Measurements from ENCODE around the gene RNF130.
"Not testable (repeated sequence)": the region's sequence is repeated elsewhere in the genome, so short reads cannot be mapped to it uniquely, and the experiment has no call there.

The RNF130 gene

GRCh38 chr5:180035206-180035931 is 36.2 kb downstream of the RNF130 start:
- DNase-seq = no peak
- in situ Hi-C loops (cut with MboI; ENCODE audit: low pct_unique_long_range_greater_than_20kb, low sequenced_read_pairs) = no loop called here

- DNase-seq = no peak
- in situ Hi-C loops (cut with MboI; ENCODE audit: low pct_unique_long_range_greater_than_20kb, low sequenced_read_pairs) = no loop called here
These were observed 37.0 kb downstream of the RNF130 start for GRCh38 chr5:180034564-180034963.

- in situ Hi-C loops (cut with MboI; ENCODE audit: low pct_unique_long_range_greater_than_20kb, low sequenced_read_pairs) = no loop called here
- DNase-seq = no peak
These were observed 44.0 kb downstream of the RNF130 start for GRCh38 chr5:180027459-180028089.

- in situ Hi-C loops (cut with MboI; ENCODE audit: low pct_unique_long_range_greater_than_20kb, low sequenced_read_pairs) = no loop called here
- DNase-seq = no peak
These were observed 44.7 kb downstream of the RNF130 start for GRCh38 chr5:180026734-180027458.

- in situ Hi-C loops (cut with MboI; ENCODE audit: low pct_unique_long_range_greater_than_20kb, low sequenced_read_pairs) = no loop called here
- no peak for DNase-seq
These were observed 45.2 kb downstream of the RNF130 start for GRCh38 chr5:180026320-180026719.

GRCh38 chr5:180021900-180022299 is 49.7 kb downstream of the RNF130 start:
- in situ Hi-C loops (cut with MboI; ENCODE audit: low pct_unique_long_range_greater_than_20kb, low sequenced_read_pairs) = no loop called here
- no peak for DNase-seq

- no peak for DNase-seq
- in situ Hi-C loops (cut with MboI; ENCODE audit: low pct_unique_long_range_greater_than_20kb, low sequenced_read_pairs) = no loop called here
These were observed 51.4 kb downstream of the RNF130 start for GRCh38 chr5:180020176-180020575.

GRCh38 chr5:180018347-180019060 is 53.1 kb downstream of the RNF130 start:
- in situ Hi-C loops (cut with MboI; ENCODE audit: low pct_unique_long_range_greater_than_20kb, low sequenced_read_pairs) = no loop called here

GRCh38 chr5:180015523-180015922 is 56.0 kb downstream of the RNF130 start:
- in situ Hi-C loops (cut with MboI; ENCODE audit: low pct_unique_long_range_greater_than_20kb, low sequenced_read_pairs); DNase-seq: not testable (repeated sequence)

More at GRCh38 chr5:180018347-180019060, 53.1 kb downstream of the RNF130 start:
- no peak for DNase-seq

GRCh38 chr5:180013678-180014077 is 57.9 kb downstream of the RNF130 start:
- in situ Hi-C loops (cut with MboI; ENCODE audit: low pct_unique_long_range_greater_than_20kb, low sequenced_read_pairs) = no loop called here
- no peak for DNase-seq

GRCh38 chr5:180012316-180012715 is 59.2 kb downstream of the RNF130 start:
- in situ Hi-C loops (cut with MboI; ENCODE audit: low pct_unique_long_range_greater_than_20kb, low sequenced_read_pairs) = no loop called here
- DNase-seq = no peak

- in situ Hi-C loops (cut with MboI; ENCODE audit: low pct_unique_long_range_greater_than_20kb, low sequenced_read_pairs) = no loop called here
- DNase-seq = no peak
These were observed 60.9 kb downstream of the RNF130 start for GRCh38 chr5:180010636-180011035.

- no peak for DNase-seq
- in situ Hi-C loops (cut with MboI; ENCODE audit: low pct_unique_long_range_greater_than_20kb, low sequenced_read_pairs) = no loop called here
These were observed 62.0 kb downstream of the RNF130 start for GRCh38 chr5:180009581-180009980.

- DNase-seq = no peak
- in situ Hi-C loops (cut with MboI; ENCODE audit: low pct_unique_long_range_greater_than_20kb, low sequenced_read_pairs) = no loop called here
These were observed 63.1 kb downstream of the RNF130 start for GRCh38 chr5:180008433-180008832.

- DNase-seq = peak; percentile 90
These were observed 64.0 kb downstream of the RNF130 start for GRCh38 chr5:180007582-180007981.

GRCh38 chr5:180006141-180006540 is 65.4 kb downstream of the RNF130 start:
- DNase-seq = no peak
- in situ Hi-C loops (cut with MboI; ENCODE audit: low pct_unique_long_range_greater_than_20kb, low sequenced_read_pairs) = no loop called here

More at GRCh38 chr5:180007582-180007981, 64.0 kb downstream of the RNF130 start:
- in situ Hi-C loops (cut with MboI; ENCODE audit: low pct_unique_long_range_greater_than_20kb, low sequenced_read_pairs) = no loop called here

GRCh38 chr5:180003127-180003526 is 68.4 kb downstream of the RNF130 start:
- DNase-seq = no peak
- in situ Hi-C loops (cut with MboI; ENCODE audit: low pct_unique_long_range_greater_than_20kb, low sequenced_read_pairs) = no loop called here

GRCh38 chr5:180001742-180002141 is 69.8 kb downstream of the RNF130 start:
- DNase-seq = no peak
- in situ Hi-C loops (cut with MboI; ENCODE audit: low pct_unique_long_range_greater_than_20kb, low sequenced_read_pairs) = no loop called here

- in situ Hi-C loops (cut with MboI; ENCODE audit: low pct_unique_long_range_greater_than_20kb, low sequenced_read_pairs) = no loop called here
- no peak for DNase-seq
These were observed 70.4 kb downstream of the RNF130 start for GRCh38 chr5:180001136-180001535.

- DNase-seq = no peak
- in situ Hi-C loops (cut with MboI; ENCODE audit: low pct_unique_long_range_greater_than_20kb, low sequenced_read_pairs) = no loop called here
These were observed 73.1 kb downstream of the RNF130 start for GRCh38 chr5:179998485-179998884.
